ENCODE data around the gene CEP89. TPM values are rescaled to one million over a fixed set of nuclear protein-coding genes. Genes with fewer than 3 reads are reported as not detected.
"Not testable (repeated sequence)": the region's sequence is repeated elsewhere in the genome, so short reads cannot be mapped to it uniquely, and the experiment has no call there.

Gene CEP89
- total RNA-seq, 1 experiment from 2014 or later: 21.3 TPM

DNA sequence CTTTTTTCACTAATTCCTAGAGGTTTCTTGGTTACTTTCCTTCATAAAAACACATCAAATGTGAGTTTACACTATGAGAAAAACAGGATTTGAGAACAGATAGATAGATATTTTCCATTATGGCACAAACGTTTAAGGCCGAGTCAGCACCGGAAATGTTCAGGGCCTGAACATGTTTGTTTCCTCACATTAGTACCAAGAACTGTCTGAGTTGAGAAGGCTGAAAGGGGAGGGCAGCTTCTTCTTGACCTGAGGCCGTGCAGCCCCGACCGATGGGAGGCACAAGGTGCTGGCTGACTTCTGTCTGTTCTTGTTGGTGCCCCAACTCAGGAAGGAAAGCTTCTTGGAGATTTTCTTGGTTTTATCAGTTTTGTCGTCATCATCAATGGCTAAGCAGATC is 8.0 kb upstream of the CEP89 start:
- H3K27me3 ChIP-seq; H3K9me3 ChIP-seq (replicated peaks); H3K36me3 ChIP-seq; DNase-seq; H3K27ac ChIP-seq; H3K4me1 ChIP-seq; H3K4me3 ChIP-seq: not testable (repeated sequence)

DNA sequence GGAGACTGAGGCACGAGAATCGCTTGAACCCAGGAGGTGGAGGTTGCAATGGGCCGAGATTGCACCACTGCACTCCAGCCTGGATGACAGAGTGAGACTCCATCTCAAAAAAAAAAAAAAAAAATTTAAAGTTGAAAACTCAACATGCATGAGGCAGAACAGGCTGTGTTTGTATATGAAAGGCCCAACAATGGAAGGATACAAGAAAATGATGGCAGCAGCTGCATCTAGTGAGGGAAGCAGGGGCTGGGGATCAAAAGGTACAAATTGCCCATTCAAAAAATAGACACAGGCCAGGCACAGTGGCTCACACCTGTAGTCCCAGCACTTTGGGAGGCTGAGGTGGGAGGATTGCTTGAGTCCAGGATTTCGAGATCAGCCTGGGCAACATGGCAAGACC is 6.1 kb upstream of the CEP89 start:
- H3K36me3 ChIP-seq; H3K9me3 ChIP-seq (replicated peaks); H3K27me3 ChIP-seq: not testable (repeated sequence)

DNA sequence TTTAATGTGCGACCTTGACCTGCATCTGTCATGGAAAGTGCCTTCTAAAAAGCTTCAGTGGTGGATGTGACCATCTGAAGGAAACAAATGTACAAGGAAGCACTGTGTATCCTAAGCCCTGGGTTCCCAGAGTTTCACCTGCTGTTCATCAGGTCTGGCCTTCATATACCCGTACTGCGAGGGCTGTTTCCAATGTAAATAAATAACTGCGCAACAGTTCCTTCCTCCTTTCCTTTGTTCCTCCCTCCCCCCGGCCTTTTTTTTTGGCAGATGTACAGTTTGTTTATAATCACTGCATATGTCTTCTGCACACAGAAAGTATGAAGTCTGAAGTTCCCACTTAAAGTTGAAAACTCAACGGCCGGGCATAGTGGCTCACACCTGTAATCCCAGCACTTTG is 5.5 kb upstream of the CEP89 start:
- H3K27ac ChIP-seq: no peak overlapping the region
- no peaks in the 10 kb centered on the region for H3K27me3 ChIP-seq
- DNase-seq: no peak
- no peaks in the 10 kb centered on the region for H3K9me3 ChIP-seq (replicated peaks)
- peaks cover 6% of the 10 kb centered on the region; the same call in 1 of the 2 replicates for H3K36me3 ChIP-seq
- H3K4me3 ChIP-seq: no peak overlapping the region
- H3K4me1 ChIP-seq: no peaks in the 10 kb centered on the region

More for the DNA sequence above, 6.1 kb upstream of the CEP89 start:
- not testable (repeated sequence) for H3K4me3 ChIP-seq, DNase-seq, H3K27ac ChIP-seq, H3K4me1 ChIP-seq

DNA sequence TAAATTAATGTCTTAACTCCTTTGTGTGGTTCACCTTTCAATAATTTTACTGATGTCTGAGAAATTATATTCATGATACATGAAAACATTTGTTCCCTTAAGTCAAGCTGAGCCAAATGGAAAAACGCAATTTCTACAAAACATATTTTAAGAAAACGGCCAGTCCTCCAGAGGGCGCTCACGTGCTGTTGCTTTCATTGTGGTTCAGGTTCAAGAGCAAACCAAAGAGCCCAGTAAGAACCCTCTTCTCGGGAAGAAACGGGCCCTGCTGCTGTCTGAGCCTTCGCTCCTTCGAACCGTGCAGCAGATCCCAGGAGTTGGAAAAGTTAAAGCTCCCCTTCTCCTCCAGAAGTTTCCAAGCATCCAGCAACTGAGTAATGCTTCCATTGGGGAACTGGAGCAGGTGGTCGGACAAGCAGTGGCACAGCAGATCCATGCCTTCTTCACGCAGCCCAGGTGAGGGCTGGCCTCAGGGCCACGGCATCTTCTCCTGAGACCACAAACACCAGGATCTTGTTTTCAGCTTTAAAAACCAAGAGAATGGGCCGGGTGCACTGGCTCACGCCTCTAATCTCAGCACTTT is 4.6 kb upstream of the CEP89 start:
- Histone ChIP-seq H3K9me3 (replicated peaks) (no peaks in the 10 kb centered on the region), H3K36me3 (peaks cover 6% of the 10 kb centered on the region; the same call in 1 of the 2 replicates), H3K27ac (no peak overlapping the region), H3K27me3 (no peaks in the 10 kb centered on the region), H3K4me1 (no peaks in the 10 kb centered on the region), H3K4me3 (no peak overlapping the region)
- peak; percentile 63 to 84 for DNase-seq

DNA sequence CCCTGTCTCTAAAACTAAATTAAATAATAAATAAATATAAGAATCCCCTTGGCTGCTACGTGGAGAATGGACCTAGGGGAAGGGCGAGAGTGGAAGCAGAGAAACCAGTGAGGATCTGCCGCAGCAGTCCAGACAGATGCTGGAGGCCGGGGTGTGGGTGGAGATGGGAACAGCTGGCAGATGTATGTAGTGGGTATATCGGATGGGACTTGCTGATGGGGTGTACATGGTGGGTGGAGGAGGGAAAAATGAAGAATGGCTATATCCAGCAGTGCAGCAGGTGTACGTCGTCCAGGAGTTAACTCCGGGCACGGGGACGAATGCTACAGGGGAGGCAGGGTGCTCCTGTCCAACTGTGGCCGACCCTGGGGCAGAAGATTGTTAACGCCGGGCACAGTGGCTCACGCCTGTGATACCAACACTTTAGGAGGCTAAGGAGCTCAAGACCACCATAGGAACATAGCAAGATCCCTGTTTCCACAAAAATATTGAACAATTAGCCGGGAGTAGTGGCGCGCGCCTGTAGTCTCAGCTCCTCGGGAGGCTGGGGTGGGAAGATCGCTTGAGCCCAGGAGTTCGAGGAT is 654 bp downstream of the CEP89 start:
- H3K27ac ChIP-seq: no peak overlapping the region
- DNase-seq: peak; percentile 11 to 35
- no peaks in the 10 kb centered on the region for H3K36me3 ChIP-seq
- H3K9me3 ChIP-seq (replicated peaks): no peaks in the 10 kb centered on the region
- H3K4me1 ChIP-seq: no peaks in the 10 kb centered on the region
- no peaks in the 10 kb centered on the region for H3K27me3 ChIP-seq
- H3K4me3 ChIP-seq: peak overlapping the region; percentile 73

DNA sequence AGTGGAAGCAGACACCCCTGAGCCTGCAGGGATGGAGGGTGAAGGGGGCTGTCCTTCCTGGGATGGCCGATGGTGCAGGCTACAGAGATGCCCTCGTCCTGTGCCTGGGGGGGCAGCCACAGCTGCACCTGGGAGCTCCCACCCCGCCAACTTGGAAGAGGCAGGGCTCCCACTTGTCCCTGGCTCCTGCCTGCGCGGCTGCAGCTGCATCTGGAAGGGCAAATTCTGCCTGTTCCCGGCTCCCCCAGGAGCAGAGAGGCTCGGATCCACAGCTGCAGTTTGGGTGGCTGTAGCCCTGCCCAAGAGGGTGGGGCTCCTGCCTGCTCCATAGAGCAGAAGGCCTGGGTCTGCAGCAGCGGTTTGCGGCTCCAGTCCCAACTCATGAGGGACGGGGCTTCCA is 2.2 kb downstream of the CEP89 start:
- no peak overlapping the region for H3K4me3 ChIP-seq
- no peaks in the 10 kb centered on the region for H3K9me3 ChIP-seq (replicated peaks)
- H3K27me3 ChIP-seq: no peaks in the 10 kb centered on the region
- no peak for DNase-seq
- peaks cover 2% of the 10 kb centered on the region; the same call in 1 of the 2 replicates for H3K36me3 ChIP-seq
- no peak overlapping the region for H3K27ac ChIP-seq
- H3K4me1 ChIP-seq: no peaks in the 10 kb centered on the region

DNA sequence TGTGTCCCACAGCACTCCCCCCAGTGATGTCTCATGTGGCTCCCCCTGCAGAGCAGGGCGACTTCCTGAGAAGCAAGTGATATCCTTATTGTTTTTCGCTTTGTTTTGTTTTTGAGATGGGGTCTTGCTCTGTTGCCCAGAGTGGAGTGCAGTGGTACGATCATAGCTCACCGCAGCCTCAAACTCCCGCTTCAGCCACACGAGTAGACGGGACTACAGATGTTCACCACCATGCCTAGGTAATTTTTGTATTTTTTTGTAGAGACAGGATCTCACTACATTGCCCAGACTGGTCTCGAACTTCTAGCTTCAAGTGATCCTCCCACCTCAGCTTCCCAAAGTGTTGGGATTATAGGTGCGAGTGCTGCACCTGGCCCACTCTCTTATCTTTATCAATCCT is 5.0 kb downstream of the CEP89 start:
- no peak for DNase-seq

DNA sequence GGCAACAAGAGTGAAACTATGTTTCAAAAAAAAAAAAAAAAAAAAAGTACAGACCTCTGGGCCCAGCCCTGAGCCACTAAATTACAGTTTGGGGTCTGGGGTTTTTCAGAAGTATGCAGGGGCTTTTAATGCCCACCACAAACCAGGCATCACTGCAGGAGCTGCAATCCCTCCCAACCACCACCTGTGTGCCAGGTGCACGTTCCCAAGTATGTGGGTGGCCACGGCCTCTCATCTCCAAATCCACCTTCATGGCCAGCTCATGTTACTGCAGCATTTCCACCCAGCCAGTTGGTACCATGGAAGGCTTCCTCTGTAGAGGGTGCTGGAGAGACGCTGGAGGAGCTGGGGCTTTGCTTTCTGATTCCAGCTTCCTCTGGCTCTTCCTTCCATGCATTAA is 26.5 kb downstream of the CEP89 start:
- H3K9me3 ChIP-seq (replicated peaks): no peaks in the 10 kb centered on the region
- no peaks in the 10 kb centered on the region for H3K27me3 ChIP-seq
- H3K36me3 ChIP-seq: peaks cover 15% of the 10 kb centered on the region
- no peak overlapping the region for H3K27ac ChIP-seq
- H3K4me1 ChIP-seq: no peaks in the 10 kb centered on the region
- DNase-seq: peak in 1 of 2 experiments; percentile 13
- H3K4me3 ChIP-seq: no peak overlapping the region

More for the DNA sequence above, 5.0 kb downstream of the CEP89 start:
- H3K4me3 ChIP-seq: no peak overlapping the region
- H3K27me3 ChIP-seq: no peaks in the 10 kb centered on the region
- no peaks in the 10 kb centered on the region for H3K4me1 ChIP-seq
- H3K27ac ChIP-seq: no peak overlapping the region
- H3K9me3 ChIP-seq (replicated peaks): no peaks in the 10 kb centered on the region
- peaks cover 7% of the 10 kb centered on the region; the same call in 1 of the 2 replicates for H3K36me3 ChIP-seq

DNA sequence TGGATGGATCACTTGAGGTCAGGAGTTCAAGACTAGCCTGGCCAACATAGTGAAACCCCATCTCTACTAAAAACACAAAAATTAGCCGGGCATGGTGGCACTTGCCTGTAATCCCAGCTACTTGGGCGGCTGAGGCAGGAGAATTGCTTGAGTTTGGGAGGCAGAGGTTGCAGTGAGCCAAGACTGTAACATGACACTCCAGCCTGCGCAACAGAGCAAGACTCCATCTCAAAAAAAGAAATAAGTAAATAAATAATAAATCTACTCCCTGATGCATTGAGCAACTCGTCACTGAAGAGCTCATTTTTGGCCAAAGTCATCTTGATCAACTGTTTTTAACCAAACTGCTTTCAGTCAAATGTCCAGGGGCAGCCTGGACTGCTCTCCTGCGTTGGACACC is 30.5 kb downstream of the CEP89 start:
- H3K27me3 ChIP-seq; H3K4me1 ChIP-seq; H3K4me3 ChIP-seq; H3K27ac ChIP-seq; DNase-seq; H3K9me3 ChIP-seq (replicated peaks); H3K36me3 ChIP-seq: not testable (repeated sequence)

DNA sequence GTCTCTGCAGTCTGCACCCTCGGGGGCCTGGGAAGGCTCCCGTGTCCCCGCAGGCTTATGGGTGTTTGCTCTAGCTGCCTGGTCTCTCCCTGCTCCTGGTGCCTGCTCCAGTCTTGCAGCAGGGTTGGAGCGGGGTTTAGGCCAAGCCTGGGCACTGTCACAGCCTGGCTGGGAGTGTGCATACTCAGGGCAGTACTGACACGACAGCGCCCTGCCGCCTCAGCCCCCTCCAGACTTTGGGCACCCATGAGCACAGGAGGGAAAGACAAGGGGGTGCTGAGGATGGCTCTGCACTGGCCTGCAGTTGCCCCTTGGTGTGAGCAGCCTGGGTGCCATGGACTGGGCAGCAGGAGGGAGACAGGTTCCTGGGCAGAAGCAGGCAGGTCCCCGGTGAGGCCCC is 35.7 kb downstream of the CEP89 start:
- Histone ChIP-seq H3K27me3 (no peaks in the 10 kb centered on the region), H3K4me1 (no peaks in the 10 kb centered on the region), H3K27ac (no peak overlapping the region), H3K4me3 (no peak overlapping the region), H3K36me3 (peaks cover 3% of the 10 kb centered on the region; the same call in 1 of the 2 replicates), H3K9me3 (replicated peaks) (no peaks in the 10 kb centered on the region)
- no peak for DNase-seq

DNA sequence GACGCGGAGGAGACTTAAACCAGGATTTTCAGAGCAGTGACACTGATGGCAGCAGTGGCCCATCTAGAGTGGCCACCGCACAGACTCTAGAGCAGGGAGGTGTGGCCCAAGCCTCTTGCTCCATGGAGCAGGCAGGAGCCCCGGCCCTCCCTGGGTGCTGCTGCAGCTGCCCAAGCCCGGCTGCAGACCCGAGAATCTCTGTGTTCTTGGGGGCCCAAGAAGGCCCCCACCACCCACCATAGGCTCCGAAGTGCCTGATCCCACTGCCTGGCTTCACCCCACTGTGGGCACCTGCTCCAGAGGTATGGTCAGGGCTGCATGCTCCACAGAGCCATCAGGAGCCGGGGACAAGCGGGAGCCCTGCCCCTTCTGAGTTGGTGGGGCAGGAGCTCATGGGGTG is 36.1 kb downstream of the CEP89 start:
- DNase-seq: no peak
- Histone ChIP-seq H3K27ac (no peak overlapping the region), H3K27me3 (no peaks in the 10 kb centered on the region), H3K4me3 (no peak overlapping the region), H3K9me3 (replicated peaks) (no peaks in the 10 kb centered on the region), H3K4me1 (no peaks in the 10 kb centered on the region), H3K36me3 (peaks cover 3% of the 10 kb centered on the region; the same call in 1 of the 2 replicates)

DNA sequence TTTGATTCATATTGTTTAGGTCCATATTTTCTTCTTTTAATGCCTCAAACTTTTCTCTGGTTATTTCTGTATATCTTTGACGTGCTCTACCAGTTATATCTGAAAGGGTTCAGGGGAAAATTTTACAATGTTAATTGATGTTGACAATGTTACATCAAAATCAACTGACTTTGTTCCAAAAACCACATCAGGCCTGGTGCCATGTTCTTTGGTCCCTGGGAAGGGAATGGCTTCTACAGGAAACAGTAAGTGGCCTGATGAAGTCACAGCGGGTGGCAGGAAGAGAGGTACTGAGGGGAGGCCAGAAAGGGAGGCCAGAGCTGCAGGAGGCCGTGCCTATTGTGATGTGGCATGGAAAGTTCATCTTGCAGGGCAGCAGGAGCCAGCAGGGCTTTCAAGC is 38.2 kb downstream of the CEP89 start:
- H3K9me3 ChIP-seq (replicated peaks): 0 out of 2 replicates have a peak, but pooled peaks cover 5% of the 10 kb centered on the region
- H3K36me3 ChIP-seq: peaks cover 4% of the 10 kb centered on the region; the same call in 1 of the 2 replicates
- no peaks in the 10 kb centered on the region for H3K4me1 ChIP-seq
- no peak overlapping the region for H3K4me3 ChIP-seq
- H3K27ac ChIP-seq: no peak overlapping the region
- no peaks in the 10 kb centered on the region for H3K27me3 ChIP-seq
- no peak for DNase-seq

DNA sequence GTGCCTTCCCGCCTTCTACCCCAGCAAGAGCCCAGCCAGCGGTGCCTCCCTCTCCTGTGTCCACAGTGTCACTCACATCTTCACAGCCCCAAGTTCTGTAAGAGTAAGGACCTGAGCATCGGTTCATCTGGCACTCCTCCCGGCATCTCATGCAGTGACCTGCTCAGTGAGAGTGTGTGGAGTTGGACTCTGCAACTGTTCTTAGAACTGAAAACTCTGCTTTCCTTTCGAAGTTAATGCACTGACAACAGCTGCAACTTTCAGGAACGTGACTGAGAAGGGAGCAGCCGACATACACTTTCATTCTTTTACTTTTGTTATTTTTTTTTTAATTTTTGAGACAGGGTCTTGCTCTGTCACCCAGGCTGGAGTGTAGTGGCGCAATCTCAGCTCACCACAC is 41.2 kb downstream of the CEP89 start:
- no peaks in the 10 kb centered on the region for H3K4me1 ChIP-seq
- no peak overlapping the region for H3K4me3 ChIP-seq
- no peaks in the 10 kb centered on the region for H3K27me3 ChIP-seq
- H3K9me3 ChIP-seq (replicated peaks): peaks cover 11% of the 10 kb centered on the region; the same call in 1 of the 2 replicates
- no peak for DNase-seq
- peaks cover 17% of the 10 kb centered on the region for H3K36me3 ChIP-seq
- no peak overlapping the region for H3K27ac ChIP-seq

DNA sequence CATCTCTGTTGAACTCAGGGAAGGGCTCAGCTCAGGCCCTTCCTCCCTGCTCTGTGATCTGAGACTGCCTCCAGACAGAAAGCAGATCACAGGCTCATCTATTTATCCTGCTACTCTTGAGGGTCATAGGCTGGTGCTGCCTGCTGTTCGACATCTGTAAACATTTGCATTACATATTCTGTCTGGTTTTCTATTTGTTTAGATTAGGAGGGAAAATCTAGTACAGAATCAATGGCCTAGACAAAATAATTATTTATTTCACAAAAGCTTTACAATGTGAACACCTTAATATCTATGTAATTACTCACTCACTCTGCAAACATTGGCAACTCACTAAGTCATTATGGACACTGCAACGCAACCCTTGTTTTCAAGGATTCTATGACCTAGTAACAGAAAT is 43.0 kb downstream of the CEP89 start:
- Histone ChIP-seq H3K4me3 (no peak overlapping the region), H3K9me3 (replicated peaks) (peaks cover 11% of the 10 kb centered on the region; the same call in 1 of the 2 replicates), H3K4me1 (no peaks in the 10 kb centered on the region), H3K27me3 (no peaks in the 10 kb centered on the region), H3K36me3 (peaks cover 17% of the 10 kb centered on the region), H3K27ac (no peak overlapping the region)
- DNase-seq: no peak

DNA sequence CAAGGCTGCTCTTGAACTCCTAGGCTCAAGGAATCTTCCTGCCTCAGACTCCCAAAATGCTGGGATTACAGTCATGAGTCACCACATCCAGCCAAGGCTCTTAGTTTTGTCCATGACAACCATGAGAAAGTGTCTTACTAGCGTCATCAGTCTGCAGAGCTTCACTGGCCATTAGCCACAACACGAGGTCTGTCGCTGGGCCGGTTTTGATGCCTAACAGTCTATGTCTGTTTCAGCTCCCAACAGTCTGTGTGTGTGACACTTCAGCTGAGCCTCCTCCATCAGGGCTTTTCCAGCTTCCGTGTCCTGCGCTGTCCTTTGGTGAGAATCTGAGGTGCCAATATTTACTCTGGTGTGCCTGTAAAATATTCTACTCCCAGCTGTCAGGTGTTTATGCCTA is 47.6 kb downstream of the CEP89 start:
- Histone ChIP-seq H3K9me3 (replicated peaks) (peaks cover 11% of the 10 kb centered on the region; the same call in 1 of the 2 replicates), H3K36me3 (peaks cover 14% of the 10 kb centered on the region), H3K4me1 (no peaks in the 10 kb centered on the region), H3K4me3 (no peak overlapping the region), H3K27ac (no peak overlapping the region), H3K27me3 (no peaks in the 10 kb centered on the region)
- no peak for DNase-seq

DNA sequence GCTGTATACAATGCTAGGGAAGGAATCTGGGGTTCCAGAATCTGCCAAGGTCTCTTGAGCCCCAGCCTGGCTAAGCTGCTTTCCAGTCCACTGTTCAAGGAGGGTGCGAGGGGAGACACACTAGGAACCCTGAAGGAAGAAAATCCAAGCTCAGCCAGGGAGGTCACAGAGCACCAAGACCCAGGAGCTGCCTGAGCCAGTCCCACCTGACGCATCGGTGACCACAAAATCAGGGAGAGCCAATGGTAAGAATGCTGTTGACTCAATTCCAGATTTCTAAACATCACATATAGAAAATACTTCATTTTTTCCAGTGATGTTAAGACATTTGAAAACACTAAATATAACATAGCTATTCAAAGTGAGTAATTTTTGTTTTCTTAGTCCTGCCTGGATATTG is 50.1 kb downstream of the CEP89 start:
- peaks cover 7% of the 10 kb centered on the region for H3K36me3 ChIP-seq
- no peak for DNase-seq
- H3K4me3 ChIP-seq: no peak overlapping the region

More for the DNA sequence above, 50.1 kb downstream of the CEP89 start:
- no peaks in the 10 kb centered on the region for H3K27me3 ChIP-seq
- no peak overlapping the region for H3K27ac ChIP-seq
- no peaks in the 10 kb centered on the region for H3K4me1 ChIP-seq
- no peaks in the 10 kb centered on the region for H3K9me3 ChIP-seq (replicated peaks)

Data from SJCRH30 (cell line).